ENCODE data around the gene BLOC1S4. TPM values are rescaled to one million over a fixed set of nuclear protein-coding genes. Genes with fewer than 3 reads are reported as not detected.

Gene BLOC1S4
- total RNA-seq, 5 donors from 2014 or later (not counting 1 experiment from before 2014, with no cell fraction given): 20.7 to 41.9 (median 36.6) TPM

DNA sequence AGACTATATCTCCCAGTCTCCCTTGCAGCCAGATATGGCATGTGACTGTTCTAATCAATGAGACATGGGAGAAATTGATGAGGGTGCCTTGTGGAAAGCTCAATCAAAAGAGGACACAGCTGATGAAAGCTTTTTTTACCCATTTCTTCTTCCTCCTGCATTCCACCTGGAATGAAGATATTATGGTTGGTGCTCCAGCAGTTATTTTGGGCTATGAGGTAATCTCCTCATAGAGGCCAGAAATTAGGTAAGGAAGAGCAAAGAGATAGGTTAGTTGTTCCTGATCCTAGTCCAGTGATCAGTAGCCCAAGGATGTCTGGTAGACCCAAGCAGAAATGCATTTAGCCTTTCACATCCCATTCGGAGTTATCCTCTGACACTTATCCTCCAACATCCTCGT, 49.7 kb downstream of the BLOC1S4 start:
- peak overlapping the region in 1 of 2 donors; percentile 1 for H3K27ac Mint-ChIP-seq
- H3K9me3 ChIP-seq: no peaks in the 10 kb centered on the region
- ATAC-seq (replicated peaks in 1 of 4) (no peak), DNase-seq (no peak)
- H3K36me3 ChIP-seq (ENCODE audit: control insufficient read depth in 2 of 2, extremely low read depth in 1 of 2, insufficient read depth in 1 of 2, low read length in 1 of 2): no peaks in the 10 kb centered on the region
- H3K27me3 Mint-ChIP-seq: peaks cover 0 to 4% of the 10 kb centered on the region in 2 donors
- H3K4me1 ChIP-seq (ENCODE audit: control insufficient read depth in 1 of 2, extremely low read depth in 1 of 2, insufficient read depth in 2 of 2, low read length in 2 of 2): peaks cover 14 to 27% of the 10 kb centered on the region in 2 experiments
- peaks cover 25 to 27% (median 27%) of the 10 kb centered on the region in 3 donors for H3K4me1 Mint-ChIP-seq
- ChIA-PET CTCF (interaction anchor here in 1 of 2 donors (0.6 kb wide), 1 partner anchor 93 kb away, joined by 7 read pairs; no protein-coding TSS in a partner anchor), POLR2A (interaction anchor here in 1 of 2 donors (0.6 kb wide), 1 partner anchor 19 kb away, joined by 5 read pairs; no protein-coding TSS in a partner anchor)
- no peak overlapping the region for H3K4me3 Mint-ChIP-seq
- H3K27ac ChIP-seq (ENCODE audit: low read length): no peak overlapping the region
- no peaks in the 10 kb centered on the region for H3K36me3 Mint-ChIP-seq
- no peaks in the 10 kb centered on the region for H3K9me3 Mint-ChIP-seq
- H3K4me3 ChIP-seq (ENCODE audit: control insufficient read depth in 1 of 2, extremely low read depth in 1 of 2, low read length in 1 of 2): no peak overlapping the region
- peaks cover 0 to under 1% of the 10 kb centered on the region in 2 experiments for H3K27me3 ChIP-seq (replicated peaks in 1 of 2; ENCODE audit: control insufficient read depth in 2 of 2, extremely low read depth in 1 of 2, insufficient read depth in 2 of 2, low read length in 1 of 2)
- WGBS (ENCODE audit: insufficient coverage): 93% methylated on average over 2 of the region's 2 CpGs

Other genes with a start within 250 kb of the BLOC1S4 start
- under 1 TPM in 1 of 5 donors, not detected in 4; 0.20 TPM for gene PPP2R2C, start 243.6 kb upstream of the BLOC1S4 start, total RNA-seq
- 10 to 100 TPM; 27.4 to 54.1 (median 45.8) TPM for gene MAN2B2, start 141.0 kb upstream of the BLOC1S4 start, total RNA-seq
- 100 to 1,000 TPM; 138 to 169 (median 138) TPM for gene MRFAP1, start 75.5 kb upstream of the BLOC1S4 start, total RNA-seq
- gene S100P, start 22.3 kb upstream of the BLOC1S4 start, total RNA-seq: 1 to 10 TPM in 3 of 5 donors, under 1 TPM in 1, not detected in 1; 0.70 to 3.8 (median 1.9) TPM
- gene MRFAP1L1, start 6.3 kb upstream of the BLOC1S4 start, total RNA-seq: 100 to 1,000 TPM in 3 of 5 donors, 10 to 100 TPM in 2; 28.8 to 121 (median 112) TPM
- gene KIAA0232, start 66.6 kb downstream of the BLOC1S4 start, total RNA-seq: 10 to 100 TPM; 16.5 to 20.9 (median 19.3) TPM
- 10 to 100 TPM; 44.2 to 73.8 (median 62.3) TPM for gene TBC1D14, start 193.7 kb downstream of the BLOC1S4 start, total RNA-seq

All from T-cell (primary cell).